Tibial nerve (tissue), 4 donors: ENCODE data around the gene USP37. TPM values are rescaled to one million over a fixed set of nuclear protein-coding genes. Genes with fewer than 3 reads are reported as not detected.

Source experiments
- DNase-seq, 2 donors: peaks; one replicate each; pipeline ENCODE4 v3.0.0-alpha.2; 2019; ENCODE audit warnings: low spot score in 2 of 2
- H3K27ac ChIP-seq, 4 donors: fragments of 200-600 bp; sonication (generic) in 3 of 4; one replicate each; pipeline ENCODE4 v1.5.1; 2017 to 2019; ENCODE audit warnings: mild to moderate bottlenecking in 1 of 4
- H3K27me3 ChIP-seq, 2 donors: fragments of 200-600 bp; sonication (generic) in 1 of 2; one replicate each; pipeline versions ENCODE4 v1.5.1 to v1.6.0; 2017 to 2019
- H3K36me3 ChIP-seq, 3 donors: fragments of 200-600 bp; sonication (generic); one replicate each; pipeline ENCODE4 v1.5.1; 2018 to 2019
- H3K4me1 ChIP-seq, 4 donors: fragments of 200-600 bp; sonication (generic) in 3 of 4; one replicate each; pipeline ENCODE4 v1.5.1; 2017 to 2019
- H3K4me3 ChIP-seq, 4 donors: fragments of 200-600 bp; sonication (generic) in 3 of 4; one replicate each; pipeline ENCODE4 v1.5.1; 2017 to 2019; ENCODE audit warnings: mild to moderate bottlenecking in 1 of 4, moderate library complexity in 1 of 4
- H3K9me3 ChIP-seq, 4 donors: fragments of 200-600 bp; sonication (generic) in 3 of 4; one replicate each; pipeline ENCODE4 v1.5.1; 2017 to 2019
- EP300 ChIP-seq, 2 donors: sonication (generic); formaldehyde crosslinking; IDR thresholded peaks; one replicate each; pipeline ENCODE4 v1.6.1; 2017; ENCODE audit warnings: antibody characterized with exemption in 2 of 2, mild to moderate bottlenecking in 1 of 2
- POLR2A ChIP-seq, 2 donors: fragments of 450-650 bp; IDR thresholded peaks; one replicate each; pipeline ENCODE4 v1.6.1; 2017; ENCODE audit warnings: antibody characterized with exemption in 2 of 2, mild to moderate bottlenecking in 2 of 2, moderate library complexity in 2 of 2
- WGBS, 2 donors: methylation state at CpG; one replicate each; pipeline ENCODE4 v1.1.5; 2018; 5-methylcytosine and 5-hydroxymethylcytosine counted together
- total RNA-seq, 4 donors: library from RNA; depleted of rRNA; stranded (reverse); fragments of >200 nt; gene quantifications; one replicate each; pipeline ENCODE4 v1.1.0, GENCODE V29; 2016
- TF ChIP-seq, protein P1 (sequence below), 5 experiments: fragments of 200-600 bp in 3 of 5; fragments of 450-650 bp in 2 of 5; sonication (generic) in 3 of 5; IDR thresholded peaks; one replicate each; pipeline ENCODE4 v1.5.1; 2016 to 2019; ENCODE audit warnings: antibody characterized with exemption in 5 of 5, mild to moderate bottlenecking in 3 of 5, moderate library complexity in 2 of 5

USP37 gene
- total RNA-seq, 4 donors from 2014 or later, result 14.0 to 40.8 (median 19.9) TPM

DNA sequence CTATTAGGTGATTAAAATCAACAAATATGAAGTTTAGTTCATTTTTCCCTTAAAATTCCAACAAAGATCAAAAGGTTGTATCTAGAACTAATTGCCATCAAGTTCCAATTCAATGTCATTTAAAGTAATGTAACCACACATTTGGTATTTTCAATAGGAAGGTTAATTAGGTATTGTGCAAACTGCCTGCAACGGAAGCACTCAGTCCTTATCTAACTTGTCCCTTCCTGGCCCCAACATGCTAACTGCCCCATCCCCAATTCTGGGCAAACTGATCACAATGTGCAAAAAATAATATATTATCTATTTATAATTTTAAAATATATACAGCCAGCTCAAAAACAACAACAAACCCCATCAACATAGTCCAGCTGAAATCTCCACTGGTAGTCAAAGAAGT is 116.1 kb downstream of the USP37 start:
- WGBS, 2 donors, result 90 to 94% methylated on average over 1 of the region's 1 CpG
- Histone ChIP-seq H3K4me1 (no peaks in the 10 kb centered on the region), H3K36me3 (peaks cover 0 to 77% (median 9%) of the 10 kb centered on the region in 3 donors), H3K9me3 (no peaks in the 10 kb centered on the region), H3K27me3 (no peaks in the 10 kb centered on the region), H3K4me3 (no peak overlapping the region), H3K27ac (no peak overlapping the region)
- TF ChIP-seq POLR2A (IDR thresholded peaks at IDR 0.05), result no peak
- TF ChIP-seq EP300 (IDR thresholded peaks at IDR 0.05), result no peak
- TF ChIP-seq, protein P1, sequence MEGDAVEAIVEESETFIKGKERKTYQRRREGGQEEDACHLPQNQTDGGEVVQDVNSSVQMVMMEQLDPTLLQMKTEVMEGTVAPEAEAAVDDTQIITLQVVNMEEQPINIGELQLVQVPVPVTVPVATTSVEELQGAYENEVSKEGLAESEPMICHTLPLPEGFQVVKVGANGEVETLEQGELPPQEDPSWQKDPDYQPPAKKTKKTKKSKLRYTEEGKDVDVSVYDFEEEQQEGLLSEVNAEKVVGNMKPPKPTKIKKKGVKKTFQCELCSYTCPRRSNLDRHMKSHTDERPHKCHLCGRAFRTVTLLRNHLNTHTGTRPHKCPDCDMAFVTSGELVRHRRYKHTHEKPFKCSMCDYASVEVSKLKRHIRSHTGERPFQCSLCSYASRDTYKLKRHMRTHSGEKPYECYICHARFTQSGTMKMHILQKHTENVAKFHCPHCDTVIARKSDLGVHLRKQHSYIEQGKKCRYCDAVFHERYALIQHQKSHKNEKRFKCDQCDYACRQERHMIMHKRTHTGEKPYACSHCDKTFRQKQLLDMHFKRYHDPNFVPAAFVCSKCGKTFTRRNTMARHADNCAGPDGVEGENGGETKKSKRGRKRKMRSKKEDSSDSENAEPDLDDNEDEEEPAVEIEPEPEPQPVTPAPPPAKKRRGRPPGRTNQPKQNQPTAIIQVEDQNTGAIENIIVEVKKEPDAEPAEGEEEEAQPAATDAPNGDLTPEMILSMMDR (IDR thresholded peaks at IDR 0.05), result no peak
- DNase-seq, result no peak

DNA sequence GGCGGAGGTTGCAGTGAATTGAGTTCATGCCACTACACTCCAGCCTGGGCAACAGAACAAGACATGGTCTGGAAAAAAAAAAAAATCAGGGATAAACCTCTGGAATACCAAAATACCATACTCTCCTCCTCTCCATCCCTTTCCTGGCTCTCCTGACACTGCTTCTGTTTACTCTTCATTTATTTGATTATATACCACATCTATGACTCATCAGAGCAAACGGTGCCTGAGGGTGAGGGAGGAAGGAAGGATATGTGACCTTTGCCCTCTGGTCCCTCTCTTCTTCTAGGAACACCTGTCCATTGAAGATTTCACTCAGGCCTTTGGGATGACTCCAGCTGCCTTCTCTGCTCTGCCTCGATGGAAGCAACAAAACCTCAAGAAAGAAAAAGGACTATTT is 119.2 kb downstream of the USP37 start:
- no peak overlapping the region for H3K4me3 ChIP-seq
- no peak overlapping the region for H3K27ac ChIP-seq
- TF ChIP-seq, protein P1 (IDR thresholded peaks at IDR 0.05), result no peak
- TF ChIP-seq EP300 (IDR thresholded peaks at IDR 0.05) (no peak), POLR2A (IDR thresholded peaks at IDR 0.05) (no peak)
- no peaks in the 10 kb centered on the region for H3K27me3 ChIP-seq
- WGBS, 2 donors, result 48 to 51% methylated on average over 3 of the region's 3 CpGs
- peaks cover 0 to 77% (median 0%) of the 10 kb centered on the region in 3 donors for H3K36me3 ChIP-seq
- DNase-seq, result no peak
- no peaks in the 10 kb centered on the region for H3K4me1 ChIP-seq
- no peaks in the 10 kb centered on the region for H3K9me3 ChIP-seq

DNA sequence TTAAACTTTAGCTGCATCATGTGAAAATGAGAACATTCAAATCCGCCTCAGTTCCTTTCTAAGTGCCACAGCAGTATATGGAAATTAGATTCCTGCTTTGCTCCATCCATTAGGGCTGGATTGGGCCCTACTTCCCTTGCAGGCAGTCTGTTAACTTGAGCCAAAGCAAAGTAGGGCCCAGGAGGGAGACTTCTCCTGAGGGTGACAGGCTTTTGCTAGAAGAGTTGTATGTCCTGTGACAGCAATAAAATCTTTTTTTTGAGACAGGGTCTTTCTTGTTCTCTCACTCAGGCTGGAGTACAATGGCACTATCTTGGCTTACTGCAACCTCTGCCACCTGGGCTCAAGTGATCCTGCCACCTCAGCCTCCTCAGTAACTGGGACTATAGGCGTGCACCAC is 121.1 kb downstream of the USP37 start:
- WGBS, 2 donors, result 91 to 100% methylated on average over 2 of the region's 2 CpGs
- TF ChIP-seq POLR2A (IDR thresholded peaks at IDR 0.05), result no peak
- no peak for TF ChIP-seq EP300 (IDR thresholded peaks at IDR 0.05)
- TF ChIP-seq, protein P1 (IDR thresholded peaks at IDR 0.05), result no peak
- Histone ChIP-seq H3K4me3 (no peak overlapping the region), H3K27me3 (no peaks in the 10 kb centered on the region), H3K9me3 (no peaks in the 10 kb centered on the region), H3K4me1 (no peaks in the 10 kb centered on the region), H3K27ac (no peak overlapping the region), H3K36me3 (peaks cover 0 to 65% (median 0%) of the 10 kb centered on the region in 3 donors)
- no peak for DNase-seq

DNA sequence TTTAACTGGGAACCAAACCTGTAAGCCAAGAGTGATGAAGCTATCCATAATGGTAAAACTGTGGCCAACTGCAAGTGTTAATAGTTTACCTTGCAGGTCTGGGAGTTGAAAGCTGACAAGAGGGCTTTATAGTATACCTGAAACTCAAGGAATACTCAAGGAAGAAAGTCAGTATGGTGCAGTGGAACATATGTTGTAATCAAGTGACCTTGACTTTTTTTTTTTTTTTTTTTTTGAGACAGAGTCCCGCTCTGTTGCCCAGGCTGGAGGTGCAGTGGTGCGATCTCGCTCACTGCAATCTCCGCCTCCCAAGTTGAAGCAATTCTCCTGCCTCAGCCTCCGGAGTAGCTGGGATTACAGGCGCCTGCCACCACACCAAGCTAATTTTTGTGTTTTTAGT is 121.6 kb downstream of the USP37 start:
- peaks cover 0 to 63% (median 0%) of the 10 kb centered on the region in 3 donors for H3K36me3 ChIP-seq

DNA sequence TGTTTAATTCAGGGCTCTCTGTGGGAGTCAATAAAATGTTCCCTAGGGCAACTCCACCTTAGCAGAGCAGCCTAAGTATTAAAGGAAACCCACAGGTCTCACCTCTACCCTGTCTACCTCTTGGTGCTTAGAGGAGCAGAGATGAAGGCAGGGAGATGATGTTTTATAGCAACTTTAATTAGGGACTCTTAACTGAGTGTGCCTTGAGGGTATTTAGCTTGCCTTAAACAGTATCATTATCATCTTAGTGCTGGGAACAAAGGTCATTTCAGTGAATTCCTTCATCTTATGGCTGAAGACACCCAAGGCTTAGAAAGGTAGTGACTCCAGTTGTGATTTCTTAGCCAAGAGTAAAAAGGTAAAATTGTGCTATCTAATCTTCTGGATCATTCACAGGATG is 122.5 kb downstream of the USP37 start:
- Histone ChIP-seq H3K36me3 (peaks cover 0 to 63% (median 0%) of the 10 kb centered on the region in 3 donors), H3K27me3 (no peaks in the 10 kb centered on the region), H3K4me3 (no peak overlapping the region), H3K9me3 (no peaks in the 10 kb centered on the region), H3K27ac (no peak overlapping the region), H3K4me1 (no peaks in the 10 kb centered on the region)
- TF ChIP-seq, protein P1 (IDR thresholded peaks at IDR 0.05), result no peak
- TF ChIP-seq EP300 (IDR thresholded peaks at IDR 0.05), result no peak
- no peak for TF ChIP-seq POLR2A (IDR thresholded peaks at IDR 0.05)
- DNase-seq, result no peak

More for the DNA sequence above, 121.6 kb downstream of the USP37 start:
- Histone ChIP-seq H3K27ac (no peak overlapping the region), H3K27me3 (no peaks in the 10 kb centered on the region), H3K4me3 (no peak overlapping the region), H3K9me3 (no peaks in the 10 kb centered on the region), H3K4me1 (no peaks in the 10 kb centered on the region)
- TF ChIP-seq, protein P1 (IDR thresholded peaks at IDR 0.05), result no peak
- no peak for TF ChIP-seq EP300 (IDR thresholded peaks at IDR 0.05)
- no peak for TF ChIP-seq POLR2A (IDR thresholded peaks at IDR 0.05)
- 96 to 97% methylated on average over 6 of the region's 6 CpGs for WGBS, 2 donors
- DNase-seq, result no peak
